HG03175 (cell line): ENCODE results near the gene TEPSIN.

Source experiments
- ATAC-seq: cut with Tn5 transposase; IDR thresholded peaks from one replicate; pipeline ENCODE4 v1.9.1; 2021; ENCODE audit warnings: mild to moderate bottlenecking, moderate library complexity; ENCODE audit not compliant: unreplicated experiment

TEPSIN gene

GRCh38 chr17:81222906-81223761 is 15.7 kb downstream of the TEPSIN start, which contains the start of gene CEP131:
Gene CEP131 (minus strand): TSS chr17:81222965. CDS start chr17:81220056, 2,909 bp downstream.
- peak; percentile 96 for ATAC-seq

DNA sequence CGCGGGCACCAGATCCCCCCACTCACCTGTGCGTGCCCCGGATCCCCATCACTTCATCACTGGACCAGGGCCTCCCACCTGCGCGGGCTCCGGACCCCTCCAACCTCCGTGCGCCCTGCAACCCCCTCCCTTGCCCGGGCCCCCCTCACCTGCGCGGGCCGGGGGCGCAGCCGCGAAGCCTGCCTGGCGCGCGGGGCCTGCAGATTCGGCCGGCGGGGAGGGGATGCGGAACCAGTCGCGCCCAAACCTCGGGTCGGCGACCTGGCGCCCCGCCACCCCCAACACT is 16.3 kb downstream of the TEPSIN start:
- ATAC-seq: no peak

- no peak for ATAC-seq
Measured at GRCh38 chr17:81221842-81222619, 16.8 kb downstream of the TEPSIN start.

- ATAC-seq: no peak
Measured at GRCh38 chr17:81221371-81221841, 17.4 kb downstream of the TEPSIN start.

GRCh38 chr17:81219476-81220180 is 19.2 kb downstream of the TEPSIN start:
- no peak for ATAC-seq

DNA sequence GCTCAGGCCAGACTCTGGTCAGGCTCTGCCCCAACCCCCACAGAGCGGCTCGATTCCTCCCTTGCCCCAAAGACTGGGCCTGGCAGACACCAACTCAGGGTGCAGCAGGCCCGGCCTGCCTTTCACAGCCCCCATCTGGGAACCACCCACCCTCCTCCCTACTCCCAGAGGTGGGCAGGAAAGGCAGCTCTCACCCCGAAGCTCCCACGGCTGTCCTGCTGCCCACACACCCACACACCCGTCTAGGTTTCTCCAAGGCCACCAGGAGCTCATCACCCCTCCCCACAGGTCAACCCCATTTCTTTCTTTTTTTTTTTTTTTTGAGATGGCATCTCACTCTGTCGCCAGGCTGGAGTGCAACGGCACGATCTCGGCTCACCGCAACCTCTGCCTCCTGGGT is 19.9 kb downstream of the TEPSIN start:
- ATAC-seq: no peak

GRCh38 chr17:81218459-81218858 is 20.4 kb downstream of the TEPSIN start:
- ATAC-seq: no peak

DNA sequence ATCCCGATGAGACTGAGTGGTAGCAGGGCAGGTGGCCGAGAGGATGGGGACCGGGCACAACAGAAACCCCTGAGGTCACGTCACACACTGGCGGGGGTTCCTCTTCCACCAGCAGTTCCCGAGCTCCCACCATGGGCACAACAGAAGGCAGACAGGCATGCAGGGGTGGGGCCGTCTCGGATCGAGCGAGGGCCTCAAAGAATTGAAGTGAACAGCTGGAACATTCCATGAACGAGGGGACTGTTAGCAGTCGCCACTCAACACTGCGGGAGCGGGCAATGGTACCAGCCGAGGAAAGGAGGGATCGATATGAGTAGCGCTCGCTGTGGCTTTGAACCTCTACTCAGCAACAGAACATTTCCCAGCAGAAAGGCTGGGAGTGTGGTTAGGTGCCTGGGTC is 21.4 kb downstream of the TEPSIN start:
- no peak for ATAC-seq

GRCh38 chr17:81213978-81214377 is 24.9 kb downstream of the TEPSIN start:
- ATAC-seq: no peak

- no peak for ATAC-seq
Measured at GRCh38 chr17:81212365-81212764, 26.5 kb downstream of the TEPSIN start.

DNA sequence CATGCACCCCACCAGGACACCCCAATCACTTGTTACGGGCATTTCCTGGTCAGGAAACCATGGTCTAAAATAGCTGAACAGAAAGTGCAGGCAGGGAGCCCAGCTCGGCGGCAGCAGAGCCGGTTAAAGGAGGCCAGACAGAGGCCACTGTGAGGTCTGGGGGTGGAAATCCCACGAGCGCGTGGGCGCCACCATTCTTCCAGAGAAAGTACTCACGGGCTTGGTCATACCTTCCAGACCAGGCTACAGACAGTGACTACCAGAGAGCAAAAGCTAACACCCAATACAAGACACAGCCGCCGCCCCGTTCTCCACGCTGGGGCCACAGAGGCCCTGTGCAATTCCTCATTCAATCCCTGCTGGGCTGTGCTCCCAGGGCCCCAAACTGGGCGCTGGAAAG is 28.0 kb downstream of the TEPSIN start:
- no peak for ATAC-seq

DNA sequence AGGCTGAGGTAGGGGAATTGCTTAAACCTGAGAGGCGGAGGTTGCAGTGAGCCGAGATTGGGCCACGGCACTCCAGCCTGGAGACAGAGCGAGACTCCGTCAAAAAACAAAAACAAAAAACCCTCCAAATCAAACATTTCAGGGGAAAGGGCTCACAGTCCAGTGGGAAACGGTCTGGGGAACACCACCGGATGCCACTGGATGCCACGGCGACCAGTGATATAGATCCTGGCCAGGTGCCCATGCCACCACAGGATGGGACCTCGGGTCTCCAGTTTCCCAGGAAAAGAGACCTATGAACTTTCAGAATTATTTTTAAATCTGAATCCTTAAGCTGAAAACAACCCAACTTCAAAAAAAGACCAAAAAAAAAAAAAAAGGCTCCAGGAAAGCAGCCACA is 28.4 kb downstream of the TEPSIN start:
- no peak for ATAC-seq

- no peak for ATAC-seq
Measured at GRCh38 chr17:81209141-81209540, 29.7 kb downstream of the TEPSIN start.

GRCh38 chr17:81208651-81209050 is 30.2 kb downstream of the TEPSIN start:
- ATAC-seq: no peak

- no peak for ATAC-seq
Measured at GRCh38 chr17:81207610-81208581, 31.0 kb downstream of the TEPSIN start.

DNA sequence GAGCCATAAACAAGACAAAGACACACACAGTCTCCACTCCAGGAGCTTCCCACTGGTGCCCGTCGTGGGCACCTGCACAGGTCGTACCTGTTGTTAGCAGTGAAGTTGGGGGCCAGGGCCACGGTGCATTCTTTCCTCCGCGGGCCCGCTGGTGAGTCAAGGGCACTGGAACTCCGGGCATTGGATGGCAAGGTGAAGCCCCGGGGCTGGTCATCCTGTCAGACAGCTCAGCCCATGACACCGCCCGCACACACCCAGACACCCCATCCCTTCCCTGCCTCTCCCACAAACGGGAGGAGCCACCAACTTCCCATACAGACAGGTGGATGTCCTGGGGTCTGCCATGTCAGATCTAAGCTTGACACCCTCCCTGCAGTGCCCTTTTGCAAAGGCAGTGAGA is 32.2 kb downstream of the TEPSIN start:
- ATAC-seq: no peak

DNA sequence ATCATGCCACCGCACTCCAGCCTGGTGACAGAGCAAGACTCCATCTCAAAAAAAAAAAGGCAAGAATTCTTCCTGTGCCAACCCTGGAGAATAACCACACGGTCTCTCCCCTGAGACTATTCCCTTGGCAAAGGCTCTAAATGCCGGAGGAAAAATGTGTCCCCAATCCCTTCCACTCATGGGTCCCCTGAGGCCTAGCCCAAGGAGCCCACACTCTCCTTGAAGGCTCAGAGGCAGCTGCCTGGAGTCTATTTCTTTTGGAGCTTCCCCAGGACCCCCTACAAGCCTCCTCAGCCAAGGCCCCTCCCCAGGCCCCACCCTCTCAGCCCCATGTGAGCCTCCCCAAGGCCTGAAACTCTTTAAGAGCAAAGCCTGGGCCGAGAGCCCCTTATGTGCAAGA is 32.7 kb downstream of the TEPSIN start:
- ATAC-seq: no peak

GRCh38 chr17:81204578-81204977 is 34.3 kb downstream of the TEPSIN start:
- no peak for ATAC-seq

GRCh38 chr17:81203136-81203535 is 35.7 kb downstream of the TEPSIN start:
- no peak for ATAC-seq

GRCh38 chr17:81202318-81202717 is 36.5 kb downstream of the TEPSIN start:
- ATAC-seq: no peak
